Neural cell (in vitro differentiated cells): ENCODE results near the gene MYBPC1.
A peak's percentile ranks its signal among the peaks of the same experiment; 100 is the strongest.

Experiments
- CTCF ChIP-seq: fragments of 450-650 bp; IDR thresholded peaks from 2 replicates; pipeline ENCODE4 v1.5.1; 2014; ENCODE audit warnings: antibody characterized with exemption, mild to moderate bottlenecking, moderate library complexity; ENCODE audit not compliant: poor library complexity, severe bottlenecking
- EZH2 ChIP-seq: fragments of 200-600, 300-800 bp; shearing (Covaris generic), sonication (generic); IDR thresholded peaks from 2 replicates; pipeline ENCODE4 v1.6.1; 2014; ENCODE audit warnings: antibody characterized with exemption, low read length, borderline replicate concordance, mild to moderate bottlenecking; ENCODE audit not compliant: insufficient read depth, poor library complexity, severe bottlenecking
- MXI1 ChIP-seq: fragments of 450-650 bp; conservative IDR thresholded peaks from 2 replicates; pipeline ENCODE4 v1.6.1; 2014; ENCODE audit warnings: antibody characterized with exemption, mild to moderate bottlenecking; ENCODE audit not compliant: poor library complexity, severe bottlenecking
- POLR2AphosphoS5 ChIP-seq: IDR thresholded peaks from 2 replicates; pipeline ENCODE4 v1.6.1; 2012
- REST ChIP-seq: IDR thresholded peaks from 2 replicates; pipeline ENCODE4 v1.6.1; 2012; ENCODE audit warnings: borderline replicate concordance
- TAF1 ChIP-seq: IDR thresholded peaks from 2 replicates; pipeline ENCODE4 v1.6.1; 2012; ENCODE audit warnings: low read depth

- TF ChIP-seq CTCF (no peak), EZH2 (no peak), MXI1 (no peak), TAF1 (peak; percentile 28), REST (no peak), POLR2AphosphoS5 (peak; percentile 12)
Measured at GRCh38 chr12:101697197-101697929, 102.6 kb downstream of the MYBPC1 start, which contains the start of gene CHPT1.
